ENCODE data around the gene ZNF77. TPM values are rescaled to one million over a fixed set of nuclear protein-coding genes. Genes with fewer than 3 reads are reported as not detected.
"Not testable (repeated sequence)": the region's sequence is repeated elsewhere in the genome, so short reads cannot be mapped to it uniquely, and the experiment has no call there.

Gene ZNF77
- total RNA-seq, 1 donor from 2014 or later: 5.5 TPM

DNA sequence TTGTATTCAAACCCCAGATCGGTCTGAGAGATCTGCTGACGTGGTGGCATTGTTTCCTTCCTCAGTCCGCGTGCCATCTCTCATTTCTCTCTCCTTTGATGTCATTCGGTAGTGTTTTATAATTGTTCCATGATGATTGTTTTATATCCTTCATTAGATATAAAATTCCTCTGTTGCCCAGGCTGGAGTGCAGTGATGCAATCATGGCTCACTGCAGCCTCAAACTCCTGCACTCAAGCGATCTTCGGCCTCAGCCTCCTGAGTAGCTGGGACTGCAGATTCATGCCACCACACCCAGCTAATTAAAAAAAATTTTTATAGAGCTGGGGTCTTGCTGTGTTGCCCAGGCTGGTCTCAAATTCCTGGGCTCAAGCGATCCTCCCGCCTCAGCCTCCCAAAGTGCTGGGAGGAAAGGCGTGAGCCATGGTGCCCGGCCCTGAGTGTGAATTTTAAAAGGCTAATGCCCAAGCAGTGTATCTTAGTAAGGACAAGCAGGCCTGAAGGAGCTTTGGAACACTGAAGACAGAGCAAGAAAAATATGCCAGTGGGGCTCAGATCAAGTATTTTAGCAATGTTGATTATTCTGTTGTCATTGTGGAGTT lies 38.8 kb downstream of the ZNF77 start:
- Mint-ChIP-seq H3K4me1 (ENCODE audit: unreplicated experiment) (no peaks in the 10 kb centered on the region), H3K9me3 (ENCODE audit: unreplicated experiment) (no peaks in the 10 kb centered on the region), H3K27ac (ENCODE audit: unreplicated experiment) (no peak overlapping the region), H3K36me3 (ENCODE audit: low read depth, unreplicated experiment) (no peaks in the 10 kb centered on the region), H3K27me3 (ENCODE audit: unreplicated experiment) (peaks cover 7% of the 10 kb centered on the region), H3K4me3 (ENCODE audit: unreplicated experiment) (no peak overlapping the region)
- DNase-seq (ENCODE audit: low spot score): no peak
- TF ChIP-seq, protein P1, sequence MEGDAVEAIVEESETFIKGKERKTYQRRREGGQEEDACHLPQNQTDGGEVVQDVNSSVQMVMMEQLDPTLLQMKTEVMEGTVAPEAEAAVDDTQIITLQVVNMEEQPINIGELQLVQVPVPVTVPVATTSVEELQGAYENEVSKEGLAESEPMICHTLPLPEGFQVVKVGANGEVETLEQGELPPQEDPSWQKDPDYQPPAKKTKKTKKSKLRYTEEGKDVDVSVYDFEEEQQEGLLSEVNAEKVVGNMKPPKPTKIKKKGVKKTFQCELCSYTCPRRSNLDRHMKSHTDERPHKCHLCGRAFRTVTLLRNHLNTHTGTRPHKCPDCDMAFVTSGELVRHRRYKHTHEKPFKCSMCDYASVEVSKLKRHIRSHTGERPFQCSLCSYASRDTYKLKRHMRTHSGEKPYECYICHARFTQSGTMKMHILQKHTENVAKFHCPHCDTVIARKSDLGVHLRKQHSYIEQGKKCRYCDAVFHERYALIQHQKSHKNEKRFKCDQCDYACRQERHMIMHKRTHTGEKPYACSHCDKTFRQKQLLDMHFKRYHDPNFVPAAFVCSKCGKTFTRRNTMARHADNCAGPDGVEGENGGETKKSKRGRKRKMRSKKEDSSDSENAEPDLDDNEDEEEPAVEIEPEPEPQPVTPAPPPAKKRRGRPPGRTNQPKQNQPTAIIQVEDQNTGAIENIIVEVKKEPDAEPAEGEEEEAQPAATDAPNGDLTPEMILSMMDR (IDR thresholded peaks at IDR 0.05; ENCODE audit: unreplicated experiment): no peak

DNA sequence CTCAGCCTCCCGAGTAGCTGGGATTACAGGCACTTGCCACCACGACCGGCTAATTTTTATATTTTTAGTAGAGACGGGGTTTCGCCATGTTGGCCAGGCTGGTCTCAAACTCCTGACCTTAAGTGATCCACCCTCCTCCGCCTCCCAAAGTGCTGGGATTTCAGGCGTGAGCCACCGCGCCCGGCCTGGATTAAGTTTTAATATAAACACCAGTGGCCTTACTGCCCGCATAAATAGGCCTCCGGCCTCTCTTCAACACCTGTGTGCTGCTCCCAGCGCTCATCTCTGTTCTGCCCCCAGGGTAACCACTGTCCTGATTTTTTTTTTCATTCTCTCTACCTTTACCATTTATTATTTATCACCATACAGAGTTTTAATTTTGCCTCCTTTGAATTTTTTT lies 41.4 kb downstream of the ZNF77 start:
- H3K4me3 Mint-ChIP-seq (ENCODE audit: unreplicated experiment): not testable (repeated sequence)

DNA sequence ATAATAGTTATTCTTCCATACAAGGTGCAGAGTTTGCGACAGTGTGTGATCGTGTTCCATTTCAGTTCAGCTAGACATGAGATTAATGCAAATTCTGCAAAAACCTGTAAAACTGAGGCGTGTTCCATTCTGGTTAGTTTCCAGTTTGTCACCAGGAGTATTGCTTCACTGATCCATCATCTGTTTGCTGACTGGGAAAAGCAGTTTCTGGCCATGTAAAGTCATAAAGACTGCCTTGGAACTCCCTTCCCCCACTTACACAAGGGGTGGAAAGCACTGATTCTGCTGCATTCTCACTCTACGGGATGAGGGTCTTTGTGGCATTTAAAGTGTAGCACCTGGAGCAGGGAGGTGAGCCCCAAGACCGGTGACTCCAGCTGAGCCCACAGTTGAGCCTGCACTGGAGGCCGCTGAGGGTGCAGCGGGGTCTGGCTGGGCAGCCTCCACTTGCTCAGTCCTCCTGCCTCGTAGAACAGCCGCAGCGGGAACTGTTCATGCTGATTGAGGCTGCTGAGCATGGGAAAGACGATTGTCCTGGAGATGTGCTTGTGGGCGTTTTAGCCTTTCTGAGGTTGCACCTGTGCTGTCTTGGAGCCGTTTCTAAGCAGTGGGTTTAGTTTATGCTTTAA lies 42.1 kb downstream of the ZNF77 start:
- peaks cover 10% of the 10 kb centered on the region for H3K27me3 Mint-ChIP-seq (ENCODE audit: unreplicated experiment)
- no peak overlapping the region for H3K27ac Mint-ChIP-seq (ENCODE audit: unreplicated experiment)
- H3K9me3 Mint-ChIP-seq (ENCODE audit: unreplicated experiment): peaks cover 2% of the 10 kb centered on the region
- DNase-seq (ENCODE audit: low spot score): no peak
- H3K4me1 Mint-ChIP-seq (ENCODE audit: unreplicated experiment): no peaks in the 10 kb centered on the region
- TF ChIP-seq, protein P1 (IDR thresholded peaks at IDR 0.05; ENCODE audit: unreplicated experiment): no peak
- H3K36me3 Mint-ChIP-seq (ENCODE audit: low read depth, unreplicated experiment): no peaks in the 10 kb centered on the region
- no peak overlapping the region for H3K4me3 Mint-ChIP-seq (ENCODE audit: unreplicated experiment)

More for the DNA sequence above, 41.4 kb downstream of the ZNF77 start:
- not testable (repeated sequence) for H3K9me3 Mint-ChIP-seq (ENCODE audit: unreplicated experiment); H3K27ac Mint-ChIP-seq (ENCODE audit: unreplicated experiment); DNase-seq (ENCODE audit: low spot score); H3K4me1 Mint-ChIP-seq (ENCODE audit: unreplicated experiment); H3K36me3 Mint-ChIP-seq (ENCODE audit: low read depth, unreplicated experiment)
- peaks cover 10% of the 10 kb centered on the region for H3K27me3 Mint-ChIP-seq (ENCODE audit: unreplicated experiment)

DNA sequence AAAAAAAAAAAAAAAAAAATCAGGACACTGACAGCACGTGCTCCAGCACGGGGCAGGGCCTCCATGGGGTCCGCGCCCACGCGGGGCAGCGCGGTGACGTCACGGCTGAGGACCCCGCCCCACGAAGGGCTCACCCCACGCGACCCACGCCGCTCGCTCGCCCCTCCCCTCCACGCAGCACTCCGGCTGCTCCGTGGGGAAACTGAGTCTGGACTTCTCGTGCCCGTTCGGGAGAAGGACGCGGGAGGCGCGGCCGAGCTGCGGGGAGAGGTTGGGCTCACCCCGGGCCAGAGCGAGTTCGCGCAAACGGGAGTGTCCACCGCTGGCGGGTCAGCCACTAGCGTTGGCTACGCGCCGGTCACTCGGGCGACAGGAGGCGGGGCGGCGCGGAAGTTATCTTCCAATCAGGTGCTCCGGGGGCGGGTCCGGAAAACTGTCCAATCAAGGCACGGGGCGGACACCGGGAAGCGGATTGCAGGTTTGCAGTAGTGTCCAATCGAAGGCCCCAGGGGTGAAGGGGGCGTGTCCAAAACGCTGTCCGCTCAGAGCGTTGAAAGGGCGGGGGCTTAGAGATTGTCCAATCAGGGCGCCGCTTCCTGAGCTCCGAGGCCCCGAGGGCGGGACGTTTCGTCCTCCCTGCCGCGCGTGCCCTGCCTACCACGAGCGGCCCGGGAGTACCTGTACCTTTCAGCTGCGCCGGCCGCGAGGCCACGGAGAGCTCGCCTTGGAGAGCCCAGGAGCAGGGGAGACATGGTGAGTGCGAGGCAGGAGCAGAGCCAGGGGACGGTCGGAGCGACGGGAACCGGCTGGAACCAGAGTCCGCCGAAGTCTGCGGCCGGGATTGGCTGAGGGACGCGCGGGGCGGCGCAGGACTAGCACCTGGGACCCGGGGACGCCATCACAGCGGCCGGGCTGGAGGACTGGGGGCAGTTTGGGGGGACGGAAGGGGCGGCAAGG lies 44.2 kb downstream of the ZNF77 start, which contains the start of gene ZNF57:
Gene ZNF57 (plus strand): TSS at position 633 of the 957 bp plus-strand sequence. CDS start 118 bp downstream, at position 751.
- Mint-ChIP-seq H3K4me3 (ENCODE audit: unreplicated experiment) (peak within 1 kb of the TSS; percentile 90), H3K9me3 (ENCODE audit: unreplicated experiment) (peaks cover 5% of the 10 kb centered on the region), H3K27me3 (ENCODE audit: unreplicated experiment) (peaks cover 10% of the 10 kb centered on the region), H3K36me3 (ENCODE audit: low read depth, unreplicated experiment) (no peaks in the 10 kb centered on the region), H3K27ac (ENCODE audit: unreplicated experiment) (no peak within 1 kb of the TSS), H3K4me1 (ENCODE audit: unreplicated experiment) (no peaks in the 10 kb centered on the region)
- peak; percentile 75 for DNase-seq (ENCODE audit: low spot score)
- TF ChIP-seq, protein P1 (IDR thresholded peaks at IDR 0.05; ENCODE audit: unreplicated experiment): no peak

DNA sequence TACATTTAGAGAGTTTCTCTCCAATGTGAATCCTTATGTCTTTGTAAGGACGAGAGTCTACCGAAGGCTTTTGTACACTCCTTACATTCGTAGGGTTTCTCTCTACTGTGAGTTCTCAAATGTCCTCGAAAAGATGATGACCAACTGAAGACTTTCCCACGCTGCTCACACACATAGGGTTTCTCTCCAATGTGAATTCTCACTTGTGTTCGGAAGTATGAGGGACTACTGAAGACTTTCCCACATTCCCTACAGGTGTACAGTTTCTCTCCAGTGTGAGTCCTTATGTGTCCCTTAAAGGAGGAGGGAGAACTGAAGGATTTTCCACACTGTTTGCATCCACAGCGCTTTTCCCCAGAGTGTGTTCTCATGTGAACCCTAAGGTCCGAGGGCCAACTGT lies 48.1 kb downstream of the ZNF77 start:
- DNase-seq (ENCODE audit: low spot score): no peak
- H3K4me3 Mint-ChIP-seq (ENCODE audit: unreplicated experiment): no peak overlapping the region
- H3K4me1 Mint-ChIP-seq (ENCODE audit: unreplicated experiment): no peaks in the 10 kb centered on the region
- H3K27me3 Mint-ChIP-seq (ENCODE audit: unreplicated experiment): peaks cover 5% of the 10 kb centered on the region
- H3K36me3 Mint-ChIP-seq (ENCODE audit: low read depth, unreplicated experiment): no peaks in the 10 kb centered on the region
- H3K27ac Mint-ChIP-seq (ENCODE audit: unreplicated experiment): no peak overlapping the region
- H3K9me3 Mint-ChIP-seq (ENCODE audit: unreplicated experiment): peaks cover 5% of the 10 kb centered on the region
- TF ChIP-seq, protein P1 (IDR thresholded peaks at IDR 0.05; ENCODE audit: unreplicated experiment): no peak

DNA sequence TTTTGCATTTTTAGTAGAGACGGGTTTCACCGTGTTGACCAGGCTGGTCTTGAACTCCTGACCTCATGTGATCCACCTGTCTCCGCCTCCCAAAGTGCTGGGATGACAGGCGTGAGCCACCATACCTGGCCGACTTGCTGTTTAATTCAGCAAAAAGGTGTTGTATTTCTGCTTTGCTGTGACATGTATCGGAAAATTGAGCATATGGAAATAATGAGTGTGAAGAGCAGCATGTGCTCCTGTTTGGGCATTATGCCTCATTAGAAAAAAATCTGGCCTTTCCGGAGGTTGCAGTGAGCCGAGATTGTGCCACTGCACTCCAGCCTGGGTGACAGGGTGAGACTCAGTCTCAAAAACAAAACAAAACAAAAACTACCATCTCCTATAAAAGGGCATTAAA lies 54.2 kb downstream of the ZNF77 start:
- H3K27me3 Mint-ChIP-seq (ENCODE audit: unreplicated experiment); DNase-seq (ENCODE audit: low spot score); H3K4me1 Mint-ChIP-seq (ENCODE audit: unreplicated experiment); H3K4me3 Mint-ChIP-seq (ENCODE audit: unreplicated experiment); H3K36me3 Mint-ChIP-seq (ENCODE audit: low read depth, unreplicated experiment); H3K27ac Mint-ChIP-seq (ENCODE audit: unreplicated experiment); H3K9me3 Mint-ChIP-seq (ENCODE audit: unreplicated experiment): not testable (repeated sequence)
